GM18858 (cell line): ENCODE data around the gene ISL2.

Source experiments
- ATAC-seq: cut with Tn5 transposase; IDR thresholded peaks from one replicate; pipeline ENCODE4 v1.9.1; 2021; ENCODE audit not compliant: unreplicated experiment

Gene ISL2

DNA sequence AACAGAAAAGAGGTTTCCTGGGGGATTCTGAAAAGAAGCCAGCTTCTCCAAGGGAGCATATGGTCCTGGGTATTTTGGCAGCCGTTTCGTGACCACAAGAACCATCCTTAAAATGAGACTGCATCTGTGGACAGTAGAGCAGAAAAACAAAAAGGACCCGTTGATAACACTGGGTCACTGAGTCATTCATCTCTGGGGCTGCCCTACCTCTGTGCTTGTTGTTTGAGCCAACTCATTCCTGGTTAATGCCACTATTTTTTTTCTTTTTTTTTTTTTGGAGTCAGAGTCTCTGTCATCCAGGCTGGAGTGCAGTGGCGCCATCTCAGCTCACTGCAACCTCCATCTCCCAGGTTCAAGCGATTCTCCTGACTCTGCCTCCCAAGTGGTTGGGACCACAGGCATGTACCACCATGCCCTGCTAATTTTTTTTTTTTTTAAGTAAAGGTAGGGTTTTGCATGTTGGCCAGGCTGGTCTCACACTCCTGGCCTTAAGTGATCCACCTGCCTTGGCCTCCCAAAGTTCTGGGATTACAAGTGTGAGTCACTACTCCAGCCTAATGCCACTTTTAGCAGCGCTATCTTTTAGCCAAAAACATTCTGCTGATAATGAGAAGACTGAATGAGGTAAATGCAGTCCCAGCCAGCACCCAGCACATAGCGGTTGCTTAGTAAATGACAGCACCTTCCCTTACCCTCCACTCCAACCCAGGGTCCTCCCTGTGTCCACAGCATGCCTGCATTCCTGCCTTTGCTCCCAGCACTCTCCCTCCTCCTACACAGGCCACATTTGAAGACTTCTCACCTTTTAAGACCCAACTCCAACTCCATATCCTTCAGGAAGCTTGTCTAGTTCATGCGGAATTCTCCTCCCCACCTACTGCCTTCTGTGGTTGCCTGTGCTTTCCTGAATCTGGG lies 9.1 kb upstream of the ISL2 start:
- no peak for ATAC-seq

DNA sequence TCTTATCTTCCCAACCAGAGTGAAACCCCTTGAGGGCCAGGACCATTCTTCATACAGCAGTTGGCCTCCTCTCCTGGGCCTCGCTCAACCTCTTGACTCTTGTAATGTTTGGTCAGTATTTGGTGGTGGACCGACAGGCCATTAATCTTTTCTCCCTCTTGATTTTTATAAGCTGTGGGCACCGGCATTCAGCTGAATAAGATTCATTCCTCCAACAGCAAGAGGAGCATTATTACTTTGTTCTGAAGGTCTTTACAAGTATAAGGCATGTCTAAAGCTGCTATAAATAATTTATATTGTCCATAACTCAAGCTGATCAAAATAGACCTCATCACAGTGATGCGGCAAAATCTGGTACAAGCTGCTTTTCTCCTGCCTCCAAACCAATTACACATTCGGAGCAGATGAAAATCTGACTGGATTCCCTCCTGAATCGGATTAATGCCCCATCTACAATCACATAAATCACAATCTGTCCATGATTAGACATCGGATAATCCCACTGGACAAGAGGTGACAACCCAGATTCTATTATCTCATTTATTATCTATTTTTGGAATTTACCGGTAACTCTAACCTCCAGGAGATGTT lies 8.4 kb upstream of the ISL2 start:
- ATAC-seq = no peak

DNA sequence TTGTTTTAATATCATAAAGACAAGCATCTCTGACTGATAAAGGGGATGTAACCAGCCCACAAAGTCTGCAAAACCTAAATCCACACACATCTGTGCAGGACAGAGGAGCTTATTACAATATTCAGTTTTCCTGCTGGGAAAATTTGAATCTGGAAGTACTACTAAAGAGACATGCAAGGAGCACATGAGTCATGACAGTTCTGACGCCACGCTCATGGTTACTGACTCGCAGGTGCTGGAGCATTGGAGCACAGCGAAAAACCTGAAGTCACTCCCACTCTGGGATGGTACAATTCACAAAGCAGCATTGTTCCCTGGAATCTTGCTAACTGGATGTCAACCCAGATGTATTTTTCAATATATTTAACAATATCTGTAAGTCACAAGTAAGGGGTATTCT lies 7.6 kb upstream of the ISL2 start:
- ATAC-seq = no peak

DNA sequence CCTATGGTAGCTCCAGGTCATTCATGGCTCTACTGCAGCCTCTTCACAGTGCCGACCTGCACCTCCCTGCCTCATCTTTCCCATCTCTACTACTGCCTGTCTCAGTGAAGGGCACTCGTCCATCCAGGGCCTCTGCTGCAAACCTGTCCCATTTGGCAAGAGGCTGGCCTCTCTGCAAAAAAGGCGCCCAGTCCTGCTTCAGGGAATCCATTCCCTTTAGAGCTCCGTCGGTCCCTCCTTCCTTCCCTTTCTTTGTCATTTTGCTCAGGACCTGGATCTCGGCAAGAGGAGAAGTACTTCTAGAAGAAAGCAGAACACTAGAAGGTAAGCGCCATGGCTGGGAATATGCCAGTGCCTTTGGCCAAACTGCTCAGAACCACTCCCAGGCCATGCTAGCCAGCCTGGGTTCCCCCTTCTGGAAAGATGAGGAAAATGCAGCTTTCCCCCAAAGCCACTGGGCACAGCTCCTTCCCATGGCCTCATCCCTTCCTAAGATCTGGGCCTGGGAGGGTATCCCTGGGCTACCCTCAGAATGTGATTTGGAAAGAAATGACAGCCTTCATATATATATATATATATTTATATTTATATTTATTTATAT lies 6.4 kb upstream of the ISL2 start:
- ATAC-seq = no peak

DNA sequence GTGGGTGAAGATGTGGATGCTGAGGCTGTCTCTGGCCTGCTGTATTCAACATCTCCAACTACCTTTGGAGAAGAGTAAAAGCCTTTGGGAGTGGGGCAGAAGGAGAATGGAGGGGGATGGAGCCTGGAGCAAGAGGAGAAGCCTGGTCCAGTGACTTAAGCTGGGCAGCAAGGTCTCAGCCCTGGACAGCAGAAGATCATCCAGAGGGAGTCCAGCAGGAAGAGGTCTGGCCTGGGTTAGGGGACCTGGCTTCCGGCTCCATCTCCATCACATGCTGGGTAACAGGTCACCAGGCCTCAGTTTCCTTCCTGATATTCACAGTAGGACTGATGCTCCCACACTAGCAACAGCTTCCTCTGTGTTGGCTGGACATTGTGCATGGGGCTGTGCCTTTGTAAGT lies 3.8 kb upstream of the ISL2 start:
- no peak for ATAC-seq

DNA sequence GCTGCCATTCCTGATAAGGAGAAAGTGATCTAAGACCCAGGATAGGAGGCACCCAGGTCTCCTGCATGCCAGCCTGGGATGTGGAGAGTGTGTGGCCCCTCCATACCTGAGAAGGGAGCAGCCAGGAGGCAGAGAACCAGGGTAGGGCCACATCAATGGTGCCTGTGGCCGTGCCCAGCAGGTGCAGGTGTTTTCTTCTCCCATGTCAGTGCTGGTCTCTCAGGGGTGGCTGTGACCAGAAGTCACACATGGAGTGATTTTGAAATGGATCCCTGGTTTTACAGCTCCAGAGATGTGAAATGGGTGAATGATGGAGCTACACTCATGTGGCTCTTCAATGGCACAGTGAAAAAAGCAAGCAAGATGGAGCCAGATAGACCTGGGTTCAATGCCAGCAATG lies 3.3 kb upstream of the ISL2 start:
- ATAC-seq = no peak

DNA sequence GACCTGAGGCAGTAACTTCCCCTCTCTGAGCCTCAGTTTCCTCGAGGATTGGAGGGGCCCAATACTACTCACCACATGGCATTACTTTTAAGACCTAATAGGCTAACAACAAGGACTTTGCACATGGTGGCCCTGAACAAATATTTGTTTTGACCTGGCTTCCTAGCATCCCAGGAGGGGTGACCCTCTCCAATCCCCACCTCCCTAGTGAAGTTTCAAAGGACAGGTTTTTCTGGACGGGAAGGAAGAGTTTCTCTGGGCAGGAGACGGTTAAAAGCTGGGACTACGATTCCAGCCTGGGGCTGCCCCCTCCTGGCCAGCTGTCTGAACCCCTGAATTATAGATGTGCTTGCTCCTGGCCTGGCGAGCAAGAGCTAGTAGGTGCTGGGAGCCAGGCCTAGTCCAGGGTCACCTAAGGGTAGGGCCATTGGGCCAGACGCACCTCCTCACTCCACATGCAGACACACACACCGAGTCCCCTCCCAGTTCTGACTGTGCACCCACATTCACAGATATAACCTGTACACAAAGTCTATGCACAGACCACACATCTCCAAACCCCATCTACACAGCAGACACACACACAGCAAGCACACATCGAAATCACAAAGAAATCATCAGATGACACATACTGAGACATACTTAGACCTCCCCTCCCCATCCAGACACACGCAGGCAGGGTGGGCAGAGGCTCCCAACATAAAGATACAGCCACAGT lies 2.7 kb upstream of the ISL2 start:
- ATAC-seq = no peak

DNA sequence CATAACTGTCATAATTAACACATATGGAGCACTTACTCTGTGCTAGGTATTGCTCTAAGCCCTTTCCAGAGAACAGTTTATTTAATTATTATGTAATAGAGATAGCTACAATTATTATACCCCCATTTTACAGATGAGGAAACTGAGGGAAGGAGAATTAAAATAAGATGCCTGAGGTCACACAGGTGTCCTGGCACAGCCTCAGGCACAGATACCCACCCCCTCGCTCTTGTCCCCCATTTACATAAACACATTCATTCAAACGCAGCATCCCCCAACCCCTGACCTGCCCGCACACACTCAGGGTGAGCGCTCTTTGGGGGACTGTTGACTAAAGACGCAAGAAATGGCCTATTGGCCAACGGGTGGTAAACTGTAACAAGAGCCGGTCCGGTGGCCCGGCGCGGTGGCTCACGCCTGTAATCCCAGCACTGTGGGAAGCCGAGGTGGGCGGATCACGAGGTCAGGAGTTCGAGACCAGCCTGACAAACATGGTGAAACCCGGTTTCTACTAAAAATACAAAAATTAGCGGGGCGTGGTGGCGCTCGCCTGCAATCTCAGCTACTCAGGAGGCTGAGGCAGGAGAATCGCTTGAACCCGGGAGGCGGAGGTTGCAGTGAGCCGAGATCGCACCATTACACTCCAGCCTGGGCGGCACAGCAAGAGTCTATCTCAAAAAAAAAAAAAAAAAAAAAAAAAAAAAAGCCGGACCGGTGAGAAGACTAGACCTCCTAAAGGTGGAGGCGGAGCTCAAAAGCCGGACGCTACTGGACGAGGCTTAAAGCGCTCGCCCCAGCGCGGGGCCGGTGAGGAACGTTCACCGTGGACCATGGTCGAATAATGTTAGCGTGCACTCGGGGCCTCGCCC lies 1.9 kb upstream of the ISL2 start:
- no peak for ATAC-seq

DNA sequence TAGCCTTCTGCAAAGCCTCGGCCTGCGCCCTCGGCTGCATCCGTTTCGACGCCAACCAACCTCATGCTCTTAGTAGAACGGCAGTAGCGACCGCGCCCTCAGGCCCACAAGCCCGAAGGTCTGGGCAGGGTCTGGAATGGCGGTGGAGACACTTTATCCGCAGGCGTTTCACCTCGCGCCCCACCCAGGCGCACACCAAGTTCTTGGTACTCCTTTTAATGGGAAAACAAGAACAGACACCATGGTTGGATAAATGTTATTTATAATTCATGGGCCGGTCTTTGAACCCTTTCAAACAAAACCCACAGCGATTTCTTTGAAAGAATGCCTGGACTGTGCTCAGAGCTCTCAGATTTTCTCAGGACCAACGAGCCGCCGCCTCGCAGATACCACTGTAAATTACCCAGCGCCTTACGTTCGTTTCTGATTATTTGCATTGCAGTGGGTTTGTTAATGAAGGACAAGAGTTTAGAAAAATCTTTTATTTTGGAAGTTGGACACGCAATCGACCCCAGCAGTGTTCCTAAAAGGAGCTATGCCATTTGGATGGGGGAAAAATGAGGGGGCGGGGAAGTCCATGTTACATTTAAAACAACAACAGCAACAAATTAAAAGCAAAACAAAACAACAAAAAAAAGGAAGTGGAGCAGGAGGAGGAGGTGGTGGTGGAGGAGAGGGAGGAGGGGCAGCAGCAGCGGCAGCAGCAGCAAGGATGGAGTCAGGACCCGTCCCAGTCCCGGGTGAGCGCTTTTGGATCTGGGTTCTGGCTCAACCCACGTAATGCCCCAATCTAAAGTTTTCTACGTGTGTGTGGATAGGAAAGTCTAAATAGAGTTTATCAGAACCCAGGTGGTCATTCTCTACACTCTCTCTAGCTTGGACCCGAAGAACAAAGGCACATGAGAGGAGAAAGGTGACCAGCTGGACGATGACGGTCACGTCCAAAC lies 993 bp upstream of the ISL2 start:
- ATAC-seq = no peak

DNA sequence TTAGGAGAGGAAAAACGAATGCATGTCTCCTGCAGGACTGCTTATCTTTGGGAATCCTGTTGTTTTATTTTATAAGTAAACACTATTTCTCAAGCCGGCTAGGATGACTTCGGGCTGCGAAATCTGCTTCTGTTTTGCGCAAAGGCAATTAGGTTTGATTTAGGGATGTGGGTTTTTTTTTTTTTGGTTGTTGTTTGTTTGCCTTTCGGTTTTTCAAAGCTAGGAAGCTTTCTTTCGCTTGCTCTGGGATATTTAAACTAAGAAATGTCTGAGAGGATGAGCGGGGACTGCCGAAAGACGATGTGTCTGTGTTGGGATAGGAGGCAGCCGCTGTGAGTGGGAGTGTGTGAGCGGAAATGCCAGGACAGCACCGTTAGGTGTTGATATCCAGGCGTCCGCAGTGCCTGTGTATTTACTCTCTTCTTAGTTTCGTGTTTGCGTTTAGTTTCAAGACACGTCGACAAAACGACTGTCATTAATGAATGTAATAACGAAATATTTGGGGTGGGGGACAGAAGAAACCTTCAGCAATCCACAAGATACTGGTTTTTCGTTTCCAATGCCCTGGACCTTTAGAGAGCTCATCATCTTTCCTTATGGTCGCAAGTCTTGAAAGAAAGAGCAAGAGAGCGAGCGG lies 604 bp downstream of the ISL2 start:
- no peak for ATAC-seq

DNA sequence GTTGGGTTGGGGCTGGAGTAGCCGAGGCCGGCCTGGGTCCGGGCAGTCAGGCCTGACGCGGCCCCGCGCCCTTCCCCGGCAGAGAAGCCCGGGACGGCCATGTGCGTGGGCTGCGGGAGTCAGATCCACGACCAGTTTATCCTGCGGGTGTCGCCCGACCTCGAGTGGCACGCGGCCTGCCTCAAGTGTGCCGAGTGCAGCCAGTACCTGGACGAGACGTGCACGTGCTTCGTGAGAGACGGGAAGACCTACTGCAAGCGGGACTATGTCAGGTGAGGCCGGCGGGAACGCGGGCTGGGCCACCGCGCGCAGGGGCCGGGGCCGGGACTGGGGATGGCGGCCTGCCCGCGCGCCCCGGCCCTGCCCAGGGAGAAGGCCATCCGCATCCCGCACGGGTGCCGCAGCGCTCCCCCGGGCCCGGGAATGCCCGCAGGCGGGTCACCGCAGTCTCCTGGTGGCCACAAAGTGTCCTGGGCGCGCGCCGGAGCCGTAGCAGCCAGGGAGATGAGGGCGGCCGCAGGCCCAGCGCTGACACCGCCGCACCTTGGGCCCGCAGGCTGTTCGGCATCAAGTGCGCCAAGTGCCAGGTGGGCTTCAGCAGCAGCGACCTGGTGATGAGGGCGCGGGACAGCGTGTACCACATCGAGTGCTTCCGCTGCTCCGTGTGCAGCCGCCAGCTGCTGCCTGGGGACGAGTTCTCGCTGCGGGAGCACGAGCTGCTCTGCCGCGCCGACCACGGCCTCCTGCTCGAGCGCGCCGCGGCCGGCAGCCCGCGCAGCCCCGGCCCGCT lies 1.3 kb downstream of the ISL2 start:
- no peak for ATAC-seq

DNA sequence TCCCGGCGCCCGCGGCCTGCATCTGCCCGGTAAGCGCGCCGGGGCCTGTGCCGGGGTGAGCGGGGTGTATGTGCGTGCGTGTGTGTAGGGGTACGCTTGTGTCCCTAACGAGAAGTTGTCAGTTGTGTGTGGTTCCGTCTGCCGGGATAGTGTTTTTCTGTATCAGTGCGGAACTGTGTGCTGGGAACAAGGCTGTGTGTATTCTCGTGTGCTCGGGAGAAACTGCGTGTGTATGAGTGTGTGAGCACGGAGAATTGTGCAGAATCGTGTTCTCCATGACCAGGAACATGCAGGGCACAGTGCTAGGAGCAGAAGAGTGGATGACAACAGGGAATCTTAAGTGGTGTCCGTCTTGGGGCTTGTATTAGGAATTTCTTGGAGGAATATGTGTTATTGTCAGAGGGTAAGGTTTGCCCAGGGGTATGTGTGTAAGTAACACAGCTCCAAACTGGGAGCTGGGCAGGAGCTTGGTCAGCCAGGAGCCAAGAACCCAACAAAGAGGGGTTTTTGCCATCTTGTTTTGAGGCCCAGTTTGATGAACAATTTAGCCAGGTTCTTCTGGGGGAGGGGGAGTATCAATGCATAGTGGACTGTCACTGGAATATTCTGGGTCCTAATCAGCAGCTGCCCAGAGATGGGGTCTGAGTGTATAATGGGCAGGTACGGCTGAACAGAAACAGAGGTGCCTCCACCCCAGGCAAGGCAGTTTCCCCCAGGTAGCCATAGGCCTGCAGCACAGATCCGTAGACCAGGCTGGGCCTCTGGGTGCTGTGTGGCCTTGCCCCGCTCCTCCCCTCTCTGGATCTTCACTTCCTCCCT lies 2.1 kb downstream of the ISL2 start:
- ATAC-seq = no peak

DNA sequence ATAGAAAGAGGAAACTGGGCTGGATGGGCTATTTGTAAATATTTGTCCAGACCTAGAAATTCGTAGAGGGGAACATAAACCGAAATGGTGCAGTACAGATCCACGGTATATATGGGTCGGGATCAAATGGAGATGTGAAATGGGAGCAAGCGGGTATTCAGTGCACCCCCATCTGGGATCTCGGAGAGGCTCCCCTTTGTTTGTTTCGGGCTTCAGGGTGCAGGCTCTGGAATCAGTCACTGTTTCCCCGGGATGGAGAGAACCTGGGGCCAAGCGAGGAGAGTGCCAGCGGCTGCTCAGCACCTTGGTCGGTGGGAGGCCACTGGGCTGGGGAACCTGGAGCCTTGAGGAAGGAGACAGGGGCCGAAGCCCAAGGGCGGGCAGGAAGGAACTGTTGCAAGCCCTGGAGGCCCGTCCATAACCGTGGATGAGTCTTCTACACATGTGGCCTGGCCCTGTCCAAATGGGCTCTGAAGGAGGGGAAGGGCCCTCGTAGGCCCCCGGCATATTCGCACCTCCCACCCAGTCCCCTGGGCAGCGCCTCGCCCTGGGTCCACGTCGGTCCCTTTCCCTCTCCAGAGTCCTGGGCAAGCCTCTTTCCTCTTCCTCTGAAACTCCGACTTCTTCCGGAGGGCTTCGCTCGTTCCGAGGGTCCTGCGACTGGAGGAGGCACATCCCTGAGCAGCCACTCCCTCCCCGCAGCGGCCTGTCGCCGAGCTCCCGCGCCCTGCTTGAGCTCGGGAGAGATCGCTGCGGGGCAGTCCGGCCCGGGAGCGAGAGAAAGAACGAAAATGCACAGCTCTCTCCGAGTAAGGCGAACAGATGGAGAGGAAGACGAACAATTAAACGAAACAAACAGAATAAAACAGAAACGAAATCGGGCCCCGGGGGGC lies 3.0 kb downstream of the ISL2 start:
- ATAC-seq = no peak

DNA sequence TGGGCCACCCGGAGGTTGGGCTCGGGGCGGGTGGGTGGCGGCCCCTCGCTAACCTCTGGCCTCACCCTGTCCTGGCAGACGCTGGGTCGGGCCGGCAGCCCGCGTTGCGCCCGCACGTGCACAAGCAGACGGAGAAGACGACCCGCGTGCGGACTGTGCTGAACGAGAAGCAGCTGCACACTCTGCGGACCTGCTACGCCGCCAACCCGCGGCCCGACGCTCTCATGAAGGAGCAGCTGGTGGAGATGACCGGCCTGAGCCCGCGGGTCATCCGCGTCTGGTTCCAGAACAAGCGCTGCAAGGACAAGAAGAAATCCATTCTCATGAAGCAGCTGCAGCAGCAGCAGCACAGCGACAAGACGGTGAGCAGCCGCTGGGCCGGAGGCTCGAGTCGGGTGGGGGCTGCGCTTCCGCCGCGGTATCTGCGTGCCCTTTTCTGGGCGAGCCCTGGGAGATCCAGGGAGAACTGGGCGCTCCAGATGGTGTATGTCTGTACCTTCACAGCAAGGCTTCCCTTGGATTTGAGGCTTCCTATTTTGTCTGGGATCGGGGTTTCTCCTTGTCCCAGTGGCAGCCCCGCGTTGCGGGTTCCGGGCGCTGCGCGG lies 3.7 kb downstream of the ISL2 start:
- ATAC-seq = no peak

DNA sequence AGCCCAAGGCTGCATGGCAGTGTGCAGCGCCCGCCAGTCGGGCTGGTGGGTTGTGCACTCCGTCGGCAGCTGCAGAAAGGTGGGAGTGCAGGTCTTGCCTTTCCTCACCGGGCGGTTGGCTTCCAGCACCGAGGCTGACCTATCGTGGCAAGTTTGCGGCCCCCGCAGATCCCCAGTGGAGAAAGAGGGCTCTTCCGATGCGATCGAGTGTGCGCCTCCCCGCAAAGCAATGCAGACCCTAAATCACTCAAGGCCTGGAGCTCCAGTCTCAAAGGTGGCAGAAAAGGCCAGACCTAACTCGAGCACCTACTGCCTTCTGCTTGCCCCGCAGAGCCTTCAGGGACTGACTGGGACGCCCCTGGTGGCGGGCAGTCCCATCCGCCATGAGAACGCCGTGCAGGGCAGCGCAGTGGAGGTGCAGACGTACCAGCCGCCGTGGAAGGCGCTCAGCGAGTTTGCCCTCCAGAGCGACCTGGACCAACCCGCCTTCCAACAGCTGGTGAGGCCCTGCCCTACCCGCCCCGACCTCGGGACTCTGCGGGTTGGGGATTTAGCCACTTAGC lies 4.3 kb downstream of the ISL2 start:
- no peak for ATAC-seq
